ENCODE measurements around the gene S100A14.
"Not testable (repeated sequence)": the region's sequence is repeated elsewhere in the genome, so short reads cannot be mapped to it uniquely, and the experiment has no call there.

Gene S100A14

DNA sequence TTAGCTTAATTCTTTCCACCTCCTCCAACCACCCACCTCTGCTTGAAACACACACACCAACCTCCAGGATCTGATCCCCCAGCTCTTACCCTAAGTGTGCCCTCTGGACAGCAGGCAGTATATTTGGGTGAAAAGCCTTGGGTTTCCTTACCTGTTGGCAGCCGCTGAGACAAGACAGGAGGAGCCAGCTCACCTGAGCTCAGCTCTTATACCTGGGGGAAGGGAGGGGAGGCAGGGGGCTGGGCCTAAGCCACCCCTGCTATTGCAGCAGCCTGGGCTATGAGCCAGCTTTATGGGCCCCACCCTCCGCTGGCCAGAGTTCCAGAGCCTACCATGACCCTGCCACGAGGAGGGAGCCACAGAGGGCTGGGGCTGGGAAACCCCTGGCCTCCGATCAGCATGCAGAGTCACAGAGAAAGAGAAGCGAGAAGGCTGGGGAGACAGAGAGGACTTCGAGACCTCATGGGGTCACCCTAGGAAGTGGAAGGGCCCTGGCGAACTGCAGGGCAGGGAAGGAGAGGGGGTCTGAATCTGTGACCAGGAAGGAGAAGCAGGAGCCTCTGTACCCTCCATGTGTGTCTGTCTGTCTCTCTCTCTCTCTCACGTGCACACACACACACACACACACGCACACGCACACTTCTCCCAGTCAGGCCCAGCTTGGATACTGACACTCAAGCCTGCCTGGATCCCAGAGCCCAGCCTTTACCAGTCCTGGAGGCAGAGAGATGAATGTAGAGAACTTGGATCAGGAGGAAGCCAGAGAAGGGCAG lies at the start of gene S100A14:
S100A14 (minus strand) TSS at position 182 of the 773 bp plus-strand sequence. CDS start 467 bp downstream, outside the sequence.
- no peak for DNase-seq

DNA sequence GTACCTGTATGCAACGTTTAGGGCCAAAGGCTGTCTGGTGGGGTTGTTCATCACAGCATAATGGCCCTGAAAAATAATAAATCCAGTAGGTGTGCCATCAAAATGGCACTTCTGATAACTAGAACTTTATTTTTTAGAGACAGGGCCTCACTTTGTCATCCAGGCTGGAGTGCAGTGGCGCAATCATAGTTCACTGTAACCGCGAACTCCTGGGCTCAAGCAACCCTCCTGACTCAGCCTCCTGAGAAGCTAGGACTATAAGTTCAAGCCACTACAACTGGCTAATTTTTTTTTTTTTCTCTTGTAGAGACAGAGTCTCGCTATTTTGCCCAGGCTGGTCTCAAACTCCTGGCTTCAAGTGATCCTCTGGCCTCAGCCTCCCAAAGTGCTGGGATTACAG lies 47.1 kb upstream of the S100A14 start:
- no peak for DNase-seq

DNA sequence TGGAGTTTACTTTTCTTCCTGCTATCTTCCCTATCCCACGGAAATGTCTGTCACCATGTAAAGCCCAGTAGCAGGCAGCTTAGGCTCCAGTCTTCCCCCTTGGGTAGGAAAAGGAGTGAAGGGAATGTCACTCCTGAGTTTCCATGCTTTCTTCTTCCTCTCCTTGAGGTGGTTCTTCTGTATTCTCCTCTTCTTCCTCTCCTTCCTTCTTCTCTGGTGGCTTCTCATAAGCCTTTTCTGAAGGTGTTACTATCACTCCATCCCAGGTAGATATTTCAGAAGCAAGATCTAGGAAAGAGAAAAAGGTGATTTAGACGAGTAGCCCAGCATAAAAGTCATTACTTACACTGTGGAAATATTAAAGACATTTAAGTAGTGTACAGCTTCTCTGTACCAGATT lies 46.1 kb upstream of the S100A14 start:
- DNase-seq = no peak

DNA sequence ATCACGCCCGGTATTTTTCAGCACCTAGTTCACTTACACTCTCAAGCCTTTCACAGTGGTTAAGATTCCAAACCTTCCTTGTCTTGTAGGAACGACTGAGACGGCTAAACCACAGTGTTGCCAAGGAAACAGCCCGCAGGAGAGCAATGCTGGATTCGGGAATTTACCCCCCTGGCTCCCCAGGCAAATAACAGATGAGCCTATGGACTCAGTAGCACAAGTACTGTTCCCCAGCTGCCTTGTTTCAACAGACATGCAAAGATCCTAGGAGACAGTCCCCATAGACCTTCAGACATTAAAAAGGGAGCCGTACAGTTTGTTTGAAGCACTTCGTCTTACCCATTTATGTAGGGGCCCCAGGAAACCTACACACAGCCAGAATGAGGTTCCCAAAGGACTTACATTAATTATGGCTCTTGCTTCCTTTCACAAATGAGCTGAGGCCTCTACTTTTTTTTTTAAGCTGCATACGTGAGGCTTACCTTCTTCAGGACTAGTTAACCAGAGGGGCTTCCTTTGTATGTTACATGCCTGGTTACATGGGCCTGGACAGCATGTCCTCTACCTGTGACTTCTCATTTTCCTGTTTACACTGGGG lies 45.1 kb upstream of the S100A14 start:
- DNase-seq = no peak

DNA sequence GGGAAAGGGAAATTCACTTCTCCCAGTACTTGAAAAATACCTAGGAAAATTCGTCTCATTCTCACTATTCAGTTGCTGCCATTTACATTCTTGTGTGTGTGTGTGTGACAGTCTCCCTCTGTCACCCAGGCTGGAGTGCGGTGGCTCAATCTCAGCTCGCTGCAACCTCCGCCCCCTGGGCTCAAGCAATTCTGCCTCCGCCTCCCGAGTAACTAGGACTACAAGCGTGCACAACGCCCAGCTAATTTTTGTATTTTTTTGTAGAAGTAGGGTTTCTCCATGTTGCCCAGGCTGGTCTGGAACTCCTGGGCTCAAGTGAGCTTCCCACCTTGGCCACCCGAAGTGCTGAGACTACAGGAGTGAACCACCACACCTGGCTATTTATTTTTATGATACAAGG lies 43.5 kb upstream of the S100A14 start:
- DNase-seq = no peak

GRCh38 chr1:153659175-153659534 lies 43.0 kb upstream of the S100A14 start:
- DNase-seq = no peak

GRCh38 chr1:153658400-153659174 lies 42.5 kb upstream of the S100A14 start, which contains the start of gene SNAPIN:
SNAPIN (plus strand) TSS chr1:153658703; CDS start chr1:153658744, 41 bp downstream.
- DNase-seq = peak; percentile 88

GRCh38 chr1:153655333-153655732 lies 39.2 kb upstream of the S100A14 start:
- no peak for DNase-seq

DNA sequence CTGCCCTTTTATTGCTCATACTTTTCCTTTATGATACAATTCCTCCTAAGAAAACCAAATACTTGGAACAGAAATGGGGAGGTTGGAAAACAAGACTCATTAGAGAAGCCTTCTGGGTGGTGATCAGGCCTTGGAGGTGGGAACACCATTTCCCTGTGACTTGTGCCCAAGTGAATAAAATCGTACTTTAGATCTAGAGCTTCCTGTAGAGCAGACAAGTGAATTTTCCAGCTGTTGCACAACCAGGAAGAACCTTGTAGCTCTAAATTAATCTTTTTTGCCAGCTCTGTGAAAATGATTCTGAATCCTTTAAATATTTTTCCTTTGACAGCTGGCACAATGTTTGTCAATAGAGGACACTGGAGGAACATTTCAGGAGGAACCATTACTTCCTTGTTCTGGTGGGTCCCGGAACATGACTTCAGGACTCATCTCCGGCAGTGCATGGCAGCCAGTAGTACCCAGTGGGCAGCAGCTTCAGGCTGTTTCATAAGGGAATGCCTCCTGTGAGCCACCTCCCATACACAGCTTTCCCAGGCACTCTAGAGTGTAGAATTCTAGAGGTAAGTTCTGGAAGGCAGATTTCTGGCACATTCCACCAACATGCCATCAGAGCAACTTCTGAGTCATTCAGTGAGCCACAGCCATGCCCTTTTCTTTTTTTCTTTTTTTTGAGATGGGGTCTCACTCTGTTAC lies 36.8 kb upstream of the S100A14 start:
- DNase-seq = no peak

GRCh38 chr1:153651771-153652170 lies 35.6 kb upstream of the S100A14 start:
- DNase-seq = no peak

DNA sequence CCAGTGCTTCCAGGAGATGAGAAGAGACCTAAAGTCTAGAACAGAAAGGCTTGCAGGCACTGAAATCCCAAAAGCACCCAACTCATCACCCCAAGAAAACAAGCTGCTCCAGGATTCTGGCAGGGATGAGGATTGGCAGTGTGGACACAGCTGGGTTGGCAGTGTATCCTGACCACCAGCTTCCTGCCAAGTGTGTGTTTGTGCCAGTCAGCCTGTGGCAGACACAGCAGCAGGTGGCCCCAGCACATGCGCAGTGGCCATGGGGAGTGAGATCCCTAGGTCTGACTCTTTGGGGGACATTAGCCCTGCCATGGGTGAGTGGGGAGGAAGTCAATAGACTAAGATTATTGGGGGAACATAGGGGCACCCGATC lies 33.7 kb upstream of the S100A14 start:
- DNase-seq = no peak

- peak; percentile 37 for DNase-seq
Observed at GRCh38 chr1:153649137-153649862, 33.2 kb upstream of the S100A14 start.

DNA sequence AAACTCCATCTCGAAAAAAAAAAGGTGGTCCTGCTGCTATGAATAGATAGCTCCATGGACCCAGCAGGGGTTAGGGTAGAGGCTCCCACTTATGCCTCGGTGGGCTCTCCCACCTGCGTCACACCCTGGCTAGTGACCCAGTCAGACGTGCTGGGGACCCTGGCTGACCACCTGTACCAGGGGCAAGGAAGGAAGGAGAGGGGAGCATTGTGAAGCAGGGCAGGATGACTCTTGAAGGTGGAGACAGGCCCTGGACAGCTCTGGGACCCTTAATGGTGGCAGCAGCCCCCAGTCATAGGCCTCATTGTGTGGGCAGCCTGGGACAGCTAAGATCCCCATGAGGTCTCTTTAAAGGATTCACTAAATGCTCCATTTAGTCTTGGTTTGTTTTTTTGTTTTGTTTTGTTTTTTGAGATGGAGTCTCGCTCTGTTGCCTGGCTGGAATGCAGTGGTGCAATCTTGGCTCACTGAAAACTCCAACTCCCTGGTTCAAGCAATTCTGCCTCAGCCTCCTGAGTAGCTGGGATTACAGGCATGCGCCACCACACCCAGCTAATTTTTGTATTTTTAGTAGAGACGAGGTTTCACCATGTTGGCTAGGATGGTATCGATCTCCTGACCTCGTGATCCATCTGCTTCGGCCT lies 32.0 kb upstream of the S100A14 start:
- no peak for DNase-seq

- DNase-seq = no peak
Observed at GRCh38 chr1:153647346-153647714, 31.2 kb upstream of the S100A14 start.

DNA sequence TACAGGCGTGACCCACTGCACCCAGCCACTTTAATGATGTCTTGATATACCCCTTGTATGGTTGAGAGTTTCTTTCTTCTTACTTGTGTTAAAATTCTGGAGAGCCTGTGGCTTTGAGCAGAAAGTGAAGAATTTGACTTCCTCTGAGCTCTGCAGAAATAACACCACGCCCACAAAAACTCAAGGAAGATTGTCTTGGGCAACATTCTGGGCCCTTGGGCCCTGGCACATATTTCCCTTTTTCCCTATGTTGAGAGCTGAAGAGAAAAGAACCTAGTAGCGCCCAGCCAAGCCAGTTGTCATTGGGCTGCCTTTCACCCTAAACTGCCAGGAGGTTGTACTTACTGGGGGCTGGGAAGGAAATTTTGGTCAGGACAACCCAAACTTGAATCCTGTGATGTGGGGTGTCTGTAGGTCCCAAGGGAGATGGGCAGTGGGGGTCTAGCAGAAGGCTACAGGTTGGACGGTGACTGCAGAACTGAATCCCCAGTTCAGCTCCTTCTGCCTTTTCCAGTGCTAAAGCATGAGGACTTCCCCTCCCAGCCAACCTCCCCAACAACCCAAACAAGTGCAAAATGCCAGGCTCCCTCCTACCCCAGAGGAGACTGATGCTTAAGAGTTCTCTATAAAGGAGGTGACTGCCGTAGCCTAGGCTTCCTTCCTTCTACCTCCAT lies 30.7 kb upstream of the S100A14 start:
- DNase-seq = no peak

DNA sequence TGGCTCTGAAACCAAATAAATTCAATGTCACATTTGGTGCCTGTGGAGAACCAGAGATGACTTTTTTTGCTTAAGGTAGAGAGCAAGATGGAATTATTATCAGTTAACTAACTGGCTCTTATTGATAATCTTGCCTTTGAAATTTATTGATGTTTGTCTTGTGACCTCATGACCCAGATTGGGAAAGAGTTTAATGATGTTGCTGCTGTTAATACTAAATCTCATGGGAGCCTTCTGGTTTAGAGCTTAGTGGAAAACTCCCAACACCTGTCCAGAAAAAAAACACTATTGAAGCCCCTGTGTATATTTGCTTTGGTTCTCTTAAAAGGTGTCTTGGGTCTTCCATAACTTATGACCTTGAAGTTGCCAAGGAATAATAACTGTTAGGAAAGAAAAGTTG lies 27.7 kb upstream of the S100A14 start:
- no peak for DNase-seq

GRCh38 chr1:153643100-153643499 lies 27.0 kb upstream of the S100A14 start:
- no peak for DNase-seq

- no peak for DNase-seq
Observed at GRCh38 chr1:153642161-153642560, 26.0 kb upstream of the S100A14 start.

DNA sequence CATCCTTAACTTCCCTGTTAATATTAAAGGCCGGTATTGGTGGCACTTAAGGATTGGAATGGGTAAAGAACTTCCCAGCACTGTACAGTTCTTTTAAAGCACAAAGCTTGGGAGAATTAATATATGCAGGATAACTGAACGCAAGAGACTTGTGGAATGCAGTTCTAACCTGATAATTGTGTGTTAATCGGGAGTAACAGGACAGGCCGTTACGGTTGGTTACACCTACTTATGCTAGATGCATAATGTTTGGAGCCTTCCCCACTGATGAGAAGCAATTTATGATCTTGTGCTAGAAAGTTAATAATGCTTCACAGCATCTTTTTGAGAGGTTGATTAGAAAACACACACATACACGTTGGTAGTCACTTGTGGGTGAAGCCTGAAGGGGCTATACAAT lies 24.7 kb upstream of the S100A14 start:
- DNase-seq = no peak

DNA sequence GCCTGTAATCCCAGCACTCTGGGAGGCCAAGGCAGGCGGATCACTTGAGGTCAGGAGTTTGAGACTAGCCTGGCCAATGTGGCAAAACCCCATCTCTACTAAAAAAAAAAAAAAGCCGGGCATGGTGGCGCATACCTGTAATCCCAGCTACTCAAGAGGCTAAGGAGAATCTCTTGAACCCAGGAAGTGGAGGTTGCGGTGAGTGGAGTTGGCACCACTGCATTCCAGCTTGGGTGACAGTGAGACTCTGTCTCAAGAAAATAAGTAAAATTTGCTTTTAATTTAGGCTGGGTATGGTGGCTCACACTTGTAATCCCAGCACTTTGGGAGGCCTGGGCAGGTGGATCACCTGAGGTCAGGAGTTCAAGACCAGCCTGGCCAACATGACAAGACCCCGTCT lies 24.1 kb upstream of the S100A14 start:
- not testable (repeated sequence) for DNase-seq

DNA sequence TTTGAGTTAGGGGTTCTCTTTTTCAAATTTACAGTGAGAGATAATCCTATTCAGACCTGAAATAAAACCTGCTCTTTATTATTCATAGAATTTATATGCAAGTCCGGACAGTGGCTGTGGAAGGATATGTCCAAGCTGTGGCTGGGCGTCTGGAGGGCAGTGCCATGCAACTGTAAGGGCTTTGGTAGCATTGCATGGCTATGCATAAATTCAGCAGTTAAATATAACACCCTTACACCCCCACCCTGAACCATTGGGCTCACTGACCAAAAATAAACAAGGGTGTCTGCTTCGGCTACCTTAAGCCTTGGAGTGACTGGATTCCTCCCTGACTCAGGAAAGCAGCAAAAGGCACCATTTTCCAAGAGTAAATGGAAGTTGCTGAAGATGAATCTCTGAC lies 23.2 kb upstream of the S100A14 start:
- DNase-seq = no peak

- no peak for DNase-seq
Observed at GRCh38 chr1:153638261-153638660, 22.1 kb upstream of the S100A14 start.

Data from activated gamma-delta T cell treated with Interleukin-2 at 50 U/mL for 16 hours (primary cell).